Renal cortex interstitium (tissue), 11 donors: ENCODE results near the gene FGGY. TPM values are rescaled to one million over a fixed set of nuclear protein-coding genes. Genes with fewer than 3 reads are reported as not detected.

ENCODE experiments used
- DNase-seq, 11 donors: peaks; one replicate each; pipeline ENCODE4 v3.0.0-alpha.2; 2013; ENCODE audit warnings: low read depth in 9 of 11, low spot score in 4 of 11; ENCODE audit errors: extremely low read depth in 1 of 11
- polyA plus RNA-seq, 3 donors: library from polyadenylated mRNA; unstranded; fragments of 120-200 nt; gene quantifications; one replicate each; pipeline ENCODE4 v1.2.1, GENCODE V29; 2013; ENCODE audit not compliant: insufficient read length in 3 of 3

Gene FGGY
- polyA plus RNA-seq, 3 donors, result 21.4 to 22.1 (median 21.9) TPM

DNA sequence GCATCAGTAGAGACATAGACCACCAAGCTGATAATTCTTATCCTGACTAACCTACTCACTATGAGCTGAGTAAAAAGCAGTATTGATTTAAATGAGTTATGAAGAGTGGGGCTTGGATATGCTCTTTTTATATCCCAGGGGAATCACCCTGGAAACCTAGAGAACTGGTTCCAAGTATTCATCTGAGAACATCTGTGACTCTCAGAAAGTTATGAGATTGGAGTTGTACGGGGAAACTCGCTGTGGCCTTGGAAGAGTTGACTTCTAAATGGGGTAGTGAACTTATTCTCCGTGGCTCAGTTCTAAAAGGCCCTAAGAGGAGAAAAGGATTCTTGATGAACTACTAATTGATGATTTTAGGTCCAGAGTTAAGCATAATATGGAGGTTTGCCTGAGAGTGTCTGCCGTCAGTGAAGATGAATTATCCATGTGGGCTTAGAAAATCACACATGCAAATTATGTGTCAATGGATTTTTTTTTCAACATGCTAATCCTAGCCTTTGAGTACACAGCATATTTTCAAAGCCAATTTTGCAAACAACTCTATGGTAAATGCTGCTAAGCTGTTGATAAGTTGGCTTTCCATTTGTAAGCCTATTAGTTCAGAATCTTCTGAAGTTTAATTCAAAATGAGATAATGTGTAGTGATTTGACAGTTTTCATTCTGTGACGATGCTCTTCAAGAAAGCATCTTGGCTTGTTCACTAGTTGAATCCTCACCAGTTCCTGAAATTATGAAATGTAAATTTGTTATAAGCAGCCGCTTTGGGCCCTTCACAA lies 122.7 kb downstream of the FGGY start:
- no peak for DNase-seq

DNA sequence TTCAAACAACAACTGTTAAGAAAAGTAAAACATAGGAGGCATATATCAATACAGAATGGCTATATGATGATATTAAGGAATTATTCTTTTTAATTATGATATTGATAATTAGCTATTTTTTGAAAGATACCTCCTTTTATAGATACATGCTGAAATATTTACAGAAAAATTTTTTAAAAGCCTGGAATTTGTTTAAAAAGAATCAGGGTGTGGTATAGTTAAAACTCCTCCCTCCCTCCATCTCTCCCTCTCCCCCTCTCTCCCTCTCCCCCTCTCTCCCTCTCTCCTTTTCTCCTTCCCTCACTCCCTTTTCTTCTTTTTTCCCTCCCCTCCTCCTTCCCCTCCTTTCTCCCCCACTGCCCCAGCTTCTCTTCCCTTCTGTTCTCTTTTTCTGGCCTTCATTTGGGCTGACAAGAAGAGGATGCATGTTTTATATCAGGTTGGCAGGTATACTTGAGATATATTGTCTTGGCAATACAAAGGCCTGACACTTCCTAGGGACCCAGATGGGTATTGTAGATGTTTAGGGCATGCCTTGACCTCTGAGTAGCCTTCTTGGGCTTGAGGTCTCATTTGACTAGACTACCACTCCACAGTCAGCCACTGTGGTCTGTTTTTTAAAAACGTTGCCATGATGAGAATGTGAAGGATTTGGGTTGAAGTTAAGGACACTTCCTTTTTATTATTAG lies 124.5 kb downstream of the FGGY start:
- DNase-seq, result no peak

DNA sequence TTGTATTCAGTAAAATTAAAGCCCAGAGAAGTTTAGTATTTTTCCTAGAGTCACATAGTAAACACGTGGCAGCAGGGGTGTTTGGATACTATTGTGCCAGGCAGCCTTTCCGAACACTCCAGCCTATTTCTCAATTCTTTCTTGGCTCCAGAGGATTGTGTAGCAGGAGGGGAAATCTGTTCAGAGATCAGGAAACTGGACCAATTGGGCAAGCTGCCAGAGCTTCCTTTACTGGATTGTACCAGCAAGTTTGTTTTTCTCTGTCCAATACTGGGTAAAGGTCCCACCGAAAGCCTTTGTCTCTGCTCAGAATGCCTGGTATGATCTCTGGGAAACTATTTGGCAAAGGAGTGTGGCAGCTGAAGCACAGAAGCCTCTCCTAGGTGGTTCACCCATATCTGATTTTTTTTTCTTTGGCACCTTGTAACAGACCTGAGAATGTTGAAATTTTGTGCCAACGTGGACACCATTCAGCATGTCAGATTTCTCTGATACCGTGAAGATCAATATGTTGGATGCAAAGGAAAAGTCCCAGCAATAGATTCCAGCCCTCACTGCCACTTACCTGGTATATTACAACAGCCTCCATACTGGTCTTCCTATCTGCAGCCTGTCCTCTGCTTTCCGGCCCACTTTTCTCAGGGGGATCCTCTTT lies 126.2 kb downstream of the FGGY start:
- peak in 1 of 11 donors; percentile 47 for DNase-seq

DNA sequence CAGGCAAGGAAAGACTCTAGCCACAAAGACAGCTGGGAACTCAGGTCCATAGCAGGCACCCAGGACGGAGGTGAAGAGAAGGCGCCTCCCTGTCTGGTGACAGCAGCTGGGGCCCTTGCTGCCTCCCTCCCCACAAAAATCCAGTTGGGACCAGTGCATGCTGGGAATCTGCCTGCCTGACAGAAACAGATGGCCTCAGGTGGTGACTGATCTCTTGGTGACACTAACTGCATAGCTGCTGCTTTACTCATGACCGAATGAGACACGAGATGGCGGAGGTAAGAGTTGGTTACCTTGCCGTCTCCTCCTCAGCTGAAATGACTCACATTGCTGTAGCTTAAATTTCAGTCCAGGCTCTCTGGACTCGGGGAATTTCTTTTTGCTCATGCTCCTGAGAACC lies 130.3 kb downstream of the FGGY start:
- DNase-seq, result no peak

DNA sequence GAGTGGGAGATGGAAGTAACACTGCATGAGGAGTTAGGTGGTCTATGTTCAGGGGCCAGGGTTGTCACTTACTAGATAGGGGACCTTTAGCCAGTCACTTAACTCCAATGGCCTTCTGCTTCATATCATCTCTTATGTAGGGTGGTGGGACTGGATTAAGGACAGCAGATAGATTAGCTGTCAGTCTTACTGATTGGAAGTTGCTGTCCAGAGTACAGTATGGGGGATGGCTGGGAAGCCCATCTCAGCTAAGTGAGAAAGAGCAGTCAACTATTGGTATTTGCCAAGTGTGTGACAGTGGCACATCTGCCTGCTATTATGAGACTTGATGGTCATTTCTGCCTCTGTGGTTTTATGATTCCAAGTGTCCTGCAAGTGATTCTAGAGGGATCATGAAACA lies 130.9 kb downstream of the FGGY start:
- no peak for DNase-seq

DNA sequence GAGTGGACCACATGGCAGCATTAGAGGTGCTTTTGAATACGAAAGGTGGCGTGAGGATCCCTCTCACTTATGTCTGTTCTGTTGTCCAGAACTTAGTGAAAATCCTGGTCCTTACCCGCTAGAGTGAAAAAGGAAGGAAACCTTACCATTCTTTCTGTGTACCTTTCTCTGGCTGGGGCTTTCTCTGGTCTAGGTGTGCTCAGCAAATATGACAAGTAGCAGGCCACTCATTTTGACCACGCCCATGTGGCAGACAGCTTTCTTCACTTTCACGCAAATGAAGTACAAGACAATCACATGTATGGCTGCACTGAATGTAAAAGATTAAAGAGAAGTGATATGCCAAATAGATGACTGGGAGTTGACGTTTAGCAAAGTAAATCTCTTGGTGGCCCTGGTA lies 131.9 kb downstream of the FGGY start:
- no peak for DNase-seq

DNA sequence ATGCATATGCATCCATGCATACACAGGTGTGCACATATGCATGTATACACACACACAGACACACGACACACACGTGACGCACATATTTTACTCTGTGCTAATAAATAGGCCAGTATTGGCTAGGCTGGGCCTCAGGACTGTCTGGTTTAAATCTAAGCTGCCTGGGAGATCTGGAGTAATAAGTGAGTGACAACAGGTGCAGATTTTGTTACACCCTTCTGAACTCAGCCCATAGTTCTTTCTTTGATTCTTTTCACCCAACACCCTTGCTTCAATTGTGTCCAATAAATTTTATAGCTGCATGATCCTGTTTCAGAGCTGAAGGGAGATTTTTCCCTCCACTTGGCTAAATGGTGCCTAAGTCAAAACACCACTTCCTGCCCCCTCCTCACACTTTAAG lies 132.8 kb downstream of the FGGY start:
- DNase-seq, result no peak

DNA sequence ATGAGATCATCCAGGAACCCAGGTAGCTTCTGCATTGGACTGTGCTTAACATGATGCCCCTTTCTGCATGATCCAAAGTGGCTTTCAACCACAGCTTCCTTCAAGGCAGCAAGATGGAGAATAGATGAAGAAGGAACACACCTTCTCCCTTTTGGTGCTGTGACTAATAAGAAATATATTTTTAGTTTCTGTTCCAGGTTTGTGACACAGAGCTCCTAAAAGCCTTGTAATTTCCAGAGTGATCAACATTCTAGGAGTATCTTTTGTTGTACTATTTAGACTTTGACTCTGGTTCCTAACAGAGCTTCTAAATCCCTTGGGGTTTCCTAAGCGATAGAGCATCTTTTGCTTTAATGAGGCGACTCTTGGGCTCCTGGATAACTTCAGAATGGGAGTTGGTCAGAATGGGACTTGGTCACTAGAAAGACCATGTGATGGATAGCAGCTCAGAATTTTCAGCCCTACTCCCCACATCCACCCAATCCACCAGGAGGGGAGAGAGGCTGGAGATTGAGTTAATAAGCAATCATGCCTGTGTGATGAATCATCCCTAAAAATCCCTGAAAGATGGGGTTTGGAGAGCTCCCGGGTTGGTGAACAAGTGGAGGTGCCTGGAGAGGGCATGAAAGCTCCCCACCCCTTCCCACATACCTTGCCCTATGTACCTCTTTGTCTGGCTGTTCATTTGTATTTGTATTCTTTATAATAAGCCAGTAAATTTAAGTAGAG lies 134.8 kb downstream of the FGGY start:
- DNase-seq, result no peak

DNA sequence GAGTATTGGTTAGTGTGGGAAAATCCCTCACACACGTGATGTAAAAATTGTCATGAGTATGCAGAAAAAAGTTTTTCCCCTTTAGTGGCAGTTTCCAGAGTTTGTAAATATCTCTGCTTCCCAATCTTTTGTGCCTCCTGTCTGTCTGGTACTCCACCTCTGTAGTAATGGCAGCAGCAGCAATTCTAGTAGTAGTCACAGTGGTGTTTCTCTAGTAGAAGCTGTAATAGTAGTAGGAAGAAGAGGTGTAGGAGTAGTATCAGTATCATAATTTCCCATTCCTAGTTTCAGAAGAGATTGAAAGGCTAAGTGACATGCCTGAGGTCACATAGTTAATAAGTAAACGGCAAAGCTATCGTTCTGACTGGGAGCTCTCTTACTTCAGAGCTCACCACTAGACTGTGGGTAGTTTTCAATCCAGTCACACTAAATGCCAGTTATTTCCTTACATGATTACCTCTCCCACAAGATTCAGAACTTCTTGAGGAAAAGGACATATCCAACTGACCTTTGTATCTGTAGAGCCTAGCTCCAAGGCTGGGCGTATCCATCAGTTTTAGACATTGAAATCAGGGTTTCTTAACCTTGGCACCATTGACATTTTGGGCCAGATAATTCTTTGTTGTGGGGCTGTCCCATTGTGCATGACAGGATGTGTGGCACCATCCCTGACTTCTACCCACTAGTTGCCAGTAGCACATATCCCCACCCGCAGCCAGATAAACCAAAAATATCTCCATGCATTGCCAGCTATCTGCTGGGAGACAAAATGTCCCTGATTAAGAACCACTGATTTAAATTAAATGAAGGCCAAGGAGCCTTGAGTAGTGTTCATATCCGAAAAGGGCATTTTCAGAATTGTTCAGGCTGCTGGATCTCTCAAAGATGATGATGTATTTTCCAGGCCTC lies 135.9 kb downstream of the FGGY start:
- DNase-seq, result peak in 3 of 11 donors; percentile 39 to 58 (median 45)

DNA sequence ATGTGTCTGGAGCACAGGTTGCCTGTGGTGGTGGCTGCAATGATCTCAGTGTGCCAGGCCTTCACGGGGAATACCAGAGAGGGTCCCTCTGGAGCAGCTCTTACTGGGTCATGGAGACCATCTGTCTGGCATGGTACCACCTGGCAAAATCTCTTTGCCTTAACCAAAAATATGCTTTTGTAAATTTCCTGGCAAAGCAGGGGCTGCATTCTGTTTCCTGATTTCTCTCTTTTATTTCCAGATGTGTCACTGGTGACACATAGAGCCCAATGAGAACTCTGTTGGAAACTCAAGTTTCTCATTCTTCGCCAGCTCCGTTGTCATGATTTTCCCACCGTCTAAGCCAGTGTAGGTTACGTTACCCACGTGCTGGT lies 136.5 kb downstream of the FGGY start:
- no peak for DNase-seq

DNA sequence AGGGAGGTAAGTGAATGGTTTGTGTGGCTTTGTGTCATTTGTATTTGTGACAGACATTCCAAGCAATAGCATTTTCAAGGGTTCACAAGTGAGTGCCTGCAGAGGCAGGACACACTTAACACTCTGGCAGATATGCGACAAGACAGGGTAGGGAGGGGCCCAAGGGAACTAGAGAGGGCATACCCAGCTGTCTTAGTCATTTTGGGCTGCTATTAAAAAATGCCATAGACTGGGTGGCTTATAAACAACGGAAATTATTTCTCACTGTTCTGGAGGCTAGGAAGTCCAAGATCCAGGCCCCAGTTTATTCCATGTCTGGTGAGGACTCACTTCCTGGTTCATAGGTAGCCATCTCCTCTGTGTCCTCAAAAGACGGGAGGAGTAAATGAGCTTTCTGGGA lies 137.4 kb downstream of the FGGY start:
- no peak for DNase-seq

DNA sequence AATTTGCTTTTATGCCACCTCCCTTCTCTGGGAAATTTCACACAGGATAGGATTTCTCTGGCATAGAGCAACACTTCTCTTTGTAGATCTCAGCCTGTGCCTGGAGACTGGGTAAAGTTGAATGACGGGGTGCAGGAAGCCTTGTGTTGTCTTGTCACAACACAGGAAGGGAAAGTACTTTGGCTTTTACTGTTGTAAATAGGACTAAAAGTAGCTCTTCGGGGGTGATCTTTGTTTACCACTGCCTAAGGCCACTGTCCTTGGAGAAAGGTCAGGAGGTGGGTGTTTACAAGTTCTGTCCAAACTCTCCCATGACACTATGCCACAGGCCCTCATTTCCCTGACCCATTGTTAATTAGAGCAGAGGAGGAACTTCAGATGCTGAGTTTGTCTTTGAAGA lies 139.7 kb downstream of the FGGY start:
- no peak for DNase-seq

DNA sequence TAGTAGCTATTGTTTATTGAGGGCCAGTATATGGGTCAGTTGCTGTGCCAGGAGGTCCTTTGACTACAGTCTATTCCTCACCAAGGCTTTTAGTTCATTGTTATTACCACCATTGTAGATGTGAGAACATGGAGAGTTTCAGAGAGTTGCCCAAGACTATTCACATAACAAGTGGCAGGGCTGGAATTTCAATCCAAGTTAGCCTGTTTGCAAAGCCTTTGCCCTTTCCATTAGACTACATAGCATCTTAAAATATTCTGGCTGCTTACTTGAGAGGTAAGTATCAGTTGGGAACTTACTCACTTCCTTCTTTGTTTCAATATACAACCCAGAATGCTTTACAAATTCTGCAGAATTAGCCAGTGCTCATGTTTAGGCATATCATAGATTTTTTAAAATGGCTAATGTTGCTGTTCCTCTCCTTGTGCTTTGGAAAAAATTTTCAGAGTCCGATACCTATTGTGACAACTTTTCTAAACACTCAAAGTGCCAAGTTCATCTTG lies 141.2 kb downstream of the FGGY start:
- DNase-seq, result no peak

DNA sequence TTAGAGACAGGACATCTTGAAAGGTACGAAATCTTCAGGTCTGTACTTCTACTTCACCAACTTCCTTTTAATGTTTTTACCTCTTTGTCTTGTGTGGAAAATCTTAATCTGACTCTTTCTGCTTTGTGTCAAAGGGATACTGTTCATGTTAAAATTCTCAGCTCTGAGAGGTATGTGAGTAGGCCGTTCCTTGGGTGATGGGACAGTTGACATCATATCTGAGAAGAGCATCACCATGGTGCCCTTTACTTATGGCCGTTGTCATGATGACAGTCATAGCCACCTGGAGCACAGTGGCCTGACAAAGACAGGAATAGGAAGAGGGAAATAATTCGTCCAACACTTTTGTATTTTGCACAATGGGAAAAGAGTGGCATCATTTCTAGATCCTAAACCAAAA lies 145.6 kb downstream of the FGGY start:
- DNase-seq, result no peak

DNA sequence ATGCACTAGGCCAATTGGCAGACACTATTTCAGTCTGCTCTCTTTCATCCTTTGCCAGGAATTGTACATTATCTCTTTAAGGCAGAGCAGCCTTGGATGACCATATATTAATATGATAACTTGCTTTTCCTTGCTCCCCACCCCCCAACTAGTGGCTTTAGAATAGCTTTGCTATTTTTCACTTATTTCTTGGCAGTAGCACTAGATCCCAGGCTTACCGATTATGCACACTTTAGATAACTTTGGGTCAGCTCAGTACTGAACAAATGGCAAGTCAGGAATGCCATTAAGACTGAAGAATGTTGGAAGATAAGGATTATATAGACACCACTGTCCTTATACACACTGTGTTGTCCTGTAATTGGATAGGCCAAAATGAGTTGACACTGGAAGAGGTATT lies 146.4 kb downstream of the FGGY start:
- no peak for DNase-seq

DNA sequence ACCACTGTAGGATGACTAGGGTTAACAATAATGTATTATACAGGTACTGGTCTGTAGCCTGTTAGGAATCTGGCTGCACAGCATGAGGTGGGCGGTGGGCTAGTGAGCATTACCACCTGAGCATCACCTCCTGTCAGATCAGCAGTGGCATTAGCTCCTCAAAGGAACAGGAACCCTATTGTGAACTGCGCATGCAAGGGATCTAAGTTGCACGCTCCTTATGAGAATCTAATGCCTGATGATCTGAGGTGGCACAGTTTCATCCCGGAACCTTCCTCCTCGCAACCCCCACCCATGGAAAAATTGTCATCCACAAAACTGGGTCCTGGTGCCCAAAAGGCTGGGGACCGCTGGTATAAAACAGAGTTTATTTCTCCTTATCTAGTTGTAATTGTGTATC lies 147.6 kb downstream of the FGGY start:
- no peak for DNase-seq

DNA sequence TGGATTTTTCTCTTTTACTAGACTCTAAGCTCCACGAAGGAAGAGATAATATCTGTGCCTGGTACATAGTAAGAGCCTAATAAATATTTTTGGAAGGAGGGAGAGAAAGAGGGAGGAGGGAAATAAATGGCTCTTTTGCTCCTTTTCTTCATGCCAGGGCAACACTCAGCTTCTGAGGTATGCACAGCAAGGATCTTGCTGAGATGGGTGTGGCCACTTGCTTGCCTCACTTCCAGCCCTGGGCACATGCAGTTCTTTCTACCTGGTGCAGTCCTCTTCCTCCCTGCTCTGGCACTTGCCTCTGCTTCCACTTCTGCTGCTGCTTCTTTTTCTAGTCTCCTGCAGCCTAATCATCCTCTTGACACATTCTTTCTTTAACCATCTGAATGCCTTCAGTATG lies 148.1 kb downstream of the FGGY start:
- DNase-seq, result no peak

DNA sequence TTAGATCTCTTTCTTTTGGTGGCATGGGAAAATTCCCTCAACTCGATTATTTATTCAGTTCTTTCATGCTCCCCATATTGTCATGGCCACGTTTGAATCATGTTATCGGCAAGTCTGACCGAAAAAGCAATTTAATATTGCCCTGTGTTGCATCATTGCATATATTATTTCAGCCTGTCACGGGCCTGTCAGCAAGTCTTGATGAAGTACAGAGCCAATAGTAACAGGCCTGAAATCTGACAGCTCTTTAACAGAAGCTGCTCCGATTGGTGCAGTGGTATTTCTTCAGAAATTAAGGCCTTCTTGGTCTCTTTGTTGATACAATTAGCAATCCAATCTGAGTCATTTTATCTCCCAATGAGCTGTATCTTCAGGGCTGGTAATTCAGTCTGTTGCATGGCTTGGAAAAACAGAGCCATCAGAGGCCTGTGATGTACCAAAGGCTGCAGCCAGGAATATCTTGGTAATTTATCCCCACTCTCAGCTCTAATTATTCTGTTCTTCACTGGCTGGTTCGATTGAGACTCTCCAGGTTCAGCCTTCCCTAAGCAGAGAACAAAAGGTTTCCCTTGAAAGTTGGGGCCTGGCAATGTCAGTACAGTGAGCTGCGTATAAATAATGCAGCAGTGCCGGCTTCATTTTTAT lies 149.5 kb downstream of the FGGY start:
- DNase-seq, result no peak
